ENCODE results near the gene ARHGEF11.
A peak's percentile ranks its signal among the peaks of the same experiment; 100 is the strongest.
"Not testable (repeated sequence)": the region's sequence is repeated elsewhere in the genome, so short reads cannot be mapped to it uniquely, and the experiment has no call there.

ARHGEF11 gene

GRCh38 chr1:157080714-157081113, 35.2 kb upstream of the ARHGEF11 start:
- Mint-ChIP-seq H3K27ac (no peak overlapping the region), H3K4me1 (ENCODE audit: low read depth) (no peaks in the 10 kb centered on the region), H3K36me3 (ENCODE audit: low read depth) (no peaks in the 10 kb centered on the region), H3K4me3 (no peak overlapping the region), H3K9me3 (no peaks in the 10 kb centered on the region), H3K27me3 (ENCODE audit: low read depth) (peaks cover 34% of the 10 kb centered on the region)
- DNase-seq (ENCODE audit: low spot score) = no peak

- Mint-ChIP-seq H3K27ac (no peak overlapping the region), H3K9me3 (no peaks in the 10 kb centered on the region), H3K27me3 (ENCODE audit: low read depth) (peaks cover 42% of the 10 kb centered on the region), H3K4me3 (no peak overlapping the region), H3K36me3 (ENCODE audit: low read depth) (no peaks in the 10 kb centered on the region), H3K4me1 (ENCODE audit: low read depth) (peaks cover 4% of the 10 kb centered on the region)
- no peak for DNase-seq (ENCODE audit: low spot score)
Observed at GRCh38 chr1:157077394-157077793, 31.9 kb upstream of the ARHGEF11 start.

- Mint-ChIP-seq H3K4me1 (ENCODE audit: low read depth) (peaks cover 4% of the 10 kb centered on the region), H3K4me3 (no peak overlapping the region), H3K9me3 (no peaks in the 10 kb centered on the region), H3K36me3 (ENCODE audit: low read depth) (no peaks in the 10 kb centered on the region), H3K27me3 (ENCODE audit: low read depth) (peaks cover 38% of the 10 kb centered on the region), H3K27ac (no peak overlapping the region)
- peak; percentile 17 for DNase-seq (ENCODE audit: low spot score)
Observed at GRCh38 chr1:157073944-157074685, 28.6 kb upstream of the ARHGEF11 start.

GRCh38 chr1:157069601-157070000, 24.1 kb upstream of the ARHGEF11 start:
- no peak overlapping the region for H3K4me3 Mint-ChIP-seq
- H3K27me3 Mint-ChIP-seq (ENCODE audit: low read depth) = peaks cover 48% of the 10 kb centered on the region
- no peak overlapping the region for H3K27ac Mint-ChIP-seq
- no peaks in the 10 kb centered on the region for H3K9me3 Mint-ChIP-seq
- H3K36me3 Mint-ChIP-seq (ENCODE audit: low read depth) = no peaks in the 10 kb centered on the region
- peaks cover 13% of the 10 kb centered on the region for H3K4me1 Mint-ChIP-seq (ENCODE audit: low read depth)
- no peak for DNase-seq (ENCODE audit: low spot score)

GRCh38 chr1:157059241-157059640, 13.7 kb upstream of the ARHGEF11 start:
- Mint-ChIP-seq H3K27me3 (ENCODE audit: low read depth) (peaks cover 68% of the 10 kb centered on the region), H3K9me3 (peaks cover 13% of the 10 kb centered on the region)
- not testable (repeated sequence) for H3K4me1 Mint-ChIP-seq (ENCODE audit: low read depth); H3K27ac Mint-ChIP-seq; H3K36me3 Mint-ChIP-seq (ENCODE audit: low read depth); H3K4me3 Mint-ChIP-seq; DNase-seq (ENCODE audit: low spot score)

- DNase-seq (ENCODE audit: low spot score) = no peak
- Mint-ChIP-seq H3K4me3 (no peak overlapping the region), H3K27me3 (ENCODE audit: low read depth) (peaks cover 66% of the 10 kb centered on the region), H3K27ac (no peak overlapping the region), H3K9me3 (peaks cover 11% of the 10 kb centered on the region), H3K36me3 (ENCODE audit: low read depth) (no peaks in the 10 kb centered on the region), H3K4me1 (ENCODE audit: low read depth) (no peaks in the 10 kb centered on the region)
Observed at GRCh38 chr1:157056269-157056668, 10.7 kb upstream of the ARHGEF11 start.

- peaks cover 66% of the 10 kb centered on the region for H3K27me3 Mint-ChIP-seq (ENCODE audit: low read depth)
- H3K4me3 Mint-ChIP-seq; H3K36me3 Mint-ChIP-seq (ENCODE audit: low read depth); H3K4me1 Mint-ChIP-seq (ENCODE audit: low read depth); H3K27ac Mint-ChIP-seq; H3K9me3 Mint-ChIP-seq; DNase-seq (ENCODE audit: low spot score): not testable (repeated sequence)
Observed at GRCh38 chr1:157055729-157056128, 10.2 kb upstream of the ARHGEF11 start.

- H3K27ac Mint-ChIP-seq = no peak overlapping the region
- peaks cover 3% of the 10 kb centered on the region for H3K4me1 Mint-ChIP-seq (ENCODE audit: low read depth)
- H3K27me3 Mint-ChIP-seq (ENCODE audit: low read depth) = peaks cover 66% of the 10 kb centered on the region
- no peaks in the 10 kb centered on the region for H3K36me3 Mint-ChIP-seq (ENCODE audit: low read depth)
- H3K9me3 Mint-ChIP-seq = peaks cover 5% of the 10 kb centered on the region
- H3K4me3 Mint-ChIP-seq = no peak overlapping the region
- DNase-seq (ENCODE audit: low spot score) = no peak
Observed at GRCh38 chr1:157050836-157051235, 5.3 kb upstream of the ARHGEF11 start.

GRCh38 chr1:157047062-157047410, 1.5 kb upstream of the ARHGEF11 start:
- no peak overlapping the region for H3K4me3 Mint-ChIP-seq
- no peak overlapping the region for H3K27ac Mint-ChIP-seq
- peaks cover 2% of the 10 kb centered on the region for H3K36me3 Mint-ChIP-seq (ENCODE audit: low read depth)
- DNase-seq (ENCODE audit: low spot score) = no peak
- H3K4me1 Mint-ChIP-seq (ENCODE audit: low read depth) = peaks cover 7% of the 10 kb centered on the region
- H3K9me3 Mint-ChIP-seq = peaks cover 1% of the 10 kb centered on the region
- H3K27me3 Mint-ChIP-seq (ENCODE audit: low read depth) = peaks cover 75% of the 10 kb centered on the region

GRCh38 chr1:157044326-157044725, 1.2 kb downstream of the ARHGEF11 start:
- no peak for DNase-seq (ENCODE audit: low spot score)
- Mint-ChIP-seq H3K4me1 (ENCODE audit: low read depth) (peaks cover 7% of the 10 kb centered on the region), H3K27me3 (ENCODE audit: low read depth) (peaks cover 70% of the 10 kb centered on the region), H3K4me3 (no peak overlapping the region), H3K9me3 (no peaks in the 10 kb centered on the region), H3K27ac (no peak overlapping the region), H3K36me3 (ENCODE audit: low read depth) (peaks cover 2% of the 10 kb centered on the region)

GRCh38 chr1:157043685-157044084, 1.9 kb downstream of the ARHGEF11 start:
- no peak overlapping the region for H3K27ac Mint-ChIP-seq
- DNase-seq (ENCODE audit: low spot score) = no peak
- H3K27me3 Mint-ChIP-seq (ENCODE audit: low read depth) = peaks cover 72% of the 10 kb centered on the region
- no peaks in the 10 kb centered on the region for H3K9me3 Mint-ChIP-seq
- no peak overlapping the region for H3K4me3 Mint-ChIP-seq
- peaks cover 2% of the 10 kb centered on the region for H3K36me3 Mint-ChIP-seq (ENCODE audit: low read depth)
- H3K4me1 Mint-ChIP-seq (ENCODE audit: low read depth) = peaks cover 7% of the 10 kb centered on the region

- no peak overlapping the region for H3K4me3 Mint-ChIP-seq
- peaks cover 69% of the 10 kb centered on the region for H3K27me3 Mint-ChIP-seq (ENCODE audit: low read depth)
- H3K27ac Mint-ChIP-seq = no peak overlapping the region
- H3K4me1 Mint-ChIP-seq (ENCODE audit: low read depth) = peaks cover 7% of the 10 kb centered on the region
- no peaks in the 10 kb centered on the region for H3K9me3 Mint-ChIP-seq
- peaks cover 2% of the 10 kb centered on the region for H3K36me3 Mint-ChIP-seq (ENCODE audit: low read depth)
- no peak for DNase-seq (ENCODE audit: low spot score)
Observed at GRCh38 chr1:157042846-157043245, 2.7 kb downstream of the ARHGEF11 start.

- H3K27me3 Mint-ChIP-seq (ENCODE audit: low read depth) = peaks cover 57% of the 10 kb centered on the region
- DNase-seq (ENCODE audit: low spot score) = no peak
- no peaks in the 10 kb centered on the region for H3K9me3 Mint-ChIP-seq
- H3K36me3 Mint-ChIP-seq (ENCODE audit: low read depth) = peaks cover 2% of the 10 kb centered on the region
- peaks cover 4% of the 10 kb centered on the region for H3K4me1 Mint-ChIP-seq (ENCODE audit: low read depth)
- no peak overlapping the region for H3K4me3 Mint-ChIP-seq
- no peak overlapping the region for H3K27ac Mint-ChIP-seq
Observed at GRCh38 chr1:157040802-157041201, 4.7 kb downstream of the ARHGEF11 start.

- no peaks in the 10 kb centered on the region for H3K4me1 Mint-ChIP-seq (ENCODE audit: low read depth)
- no peak for DNase-seq (ENCODE audit: low spot score)
- H3K27me3 Mint-ChIP-seq (ENCODE audit: low read depth) = peaks cover 38% of the 10 kb centered on the region
- no peaks in the 10 kb centered on the region for H3K36me3 Mint-ChIP-seq (ENCODE audit: low read depth)
- H3K4me3 Mint-ChIP-seq = no peak overlapping the region
- H3K27ac Mint-ChIP-seq = no peak overlapping the region
- no peaks in the 10 kb centered on the region for H3K9me3 Mint-ChIP-seq
Observed at GRCh38 chr1:157035121-157035520, 10.4 kb downstream of the ARHGEF11 start.
